Astrocyte (in vitro differentiated cells and primary cell): Measurements from ENCODE around the gene DUOXA1.

Experiments
- EZH2 ChIP-seq: IDR thresholded peaks from 2 replicates; pipeline ENCODE4 v1.6.1; 2012; ENCODE audit warnings: mild to moderate bottlenecking, low read length, inconsistent platforms; ENCODE audit not compliant: insufficient read depth
- TF ChIP-seq, protein P1 (sequence below): IDR thresholded peaks from 2 replicates; pipeline ENCODE4 v1.5.1; 2011; ENCODE audit warnings: low read depth, mild to moderate bottlenecking, inconsistent platforms, low read length, moderate library complexity; ENCODE audit not compliant: insufficient read depth

GRCh38 chr15:45167631-45168205, 38.0 kb upstream of the DUOXA1 start:
- TF ChIP-seq, protein P1, sequence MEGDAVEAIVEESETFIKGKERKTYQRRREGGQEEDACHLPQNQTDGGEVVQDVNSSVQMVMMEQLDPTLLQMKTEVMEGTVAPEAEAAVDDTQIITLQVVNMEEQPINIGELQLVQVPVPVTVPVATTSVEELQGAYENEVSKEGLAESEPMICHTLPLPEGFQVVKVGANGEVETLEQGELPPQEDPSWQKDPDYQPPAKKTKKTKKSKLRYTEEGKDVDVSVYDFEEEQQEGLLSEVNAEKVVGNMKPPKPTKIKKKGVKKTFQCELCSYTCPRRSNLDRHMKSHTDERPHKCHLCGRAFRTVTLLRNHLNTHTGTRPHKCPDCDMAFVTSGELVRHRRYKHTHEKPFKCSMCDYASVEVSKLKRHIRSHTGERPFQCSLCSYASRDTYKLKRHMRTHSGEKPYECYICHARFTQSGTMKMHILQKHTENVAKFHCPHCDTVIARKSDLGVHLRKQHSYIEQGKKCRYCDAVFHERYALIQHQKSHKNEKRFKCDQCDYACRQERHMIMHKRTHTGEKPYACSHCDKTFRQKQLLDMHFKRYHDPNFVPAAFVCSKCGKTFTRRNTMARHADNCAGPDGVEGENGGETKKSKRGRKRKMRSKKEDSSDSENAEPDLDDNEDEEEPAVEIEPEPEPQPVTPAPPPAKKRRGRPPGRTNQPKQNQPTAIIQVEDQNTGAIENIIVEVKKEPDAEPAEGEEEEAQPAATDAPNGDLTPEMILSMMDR, result no peak
- no peak for TF ChIP-seq EZH2
